Measurements from ENCODE around the gene DDIT4.
A peak's percentile ranks its signal among the peaks of the same experiment; 100 is the strongest.
"Not testable (repeated sequence)": the region's sequence is repeated elsewhere in the genome, so short reads cannot be mapped to it uniquely, and the experiment has no call there.

The DDIT4 gene

DNA sequence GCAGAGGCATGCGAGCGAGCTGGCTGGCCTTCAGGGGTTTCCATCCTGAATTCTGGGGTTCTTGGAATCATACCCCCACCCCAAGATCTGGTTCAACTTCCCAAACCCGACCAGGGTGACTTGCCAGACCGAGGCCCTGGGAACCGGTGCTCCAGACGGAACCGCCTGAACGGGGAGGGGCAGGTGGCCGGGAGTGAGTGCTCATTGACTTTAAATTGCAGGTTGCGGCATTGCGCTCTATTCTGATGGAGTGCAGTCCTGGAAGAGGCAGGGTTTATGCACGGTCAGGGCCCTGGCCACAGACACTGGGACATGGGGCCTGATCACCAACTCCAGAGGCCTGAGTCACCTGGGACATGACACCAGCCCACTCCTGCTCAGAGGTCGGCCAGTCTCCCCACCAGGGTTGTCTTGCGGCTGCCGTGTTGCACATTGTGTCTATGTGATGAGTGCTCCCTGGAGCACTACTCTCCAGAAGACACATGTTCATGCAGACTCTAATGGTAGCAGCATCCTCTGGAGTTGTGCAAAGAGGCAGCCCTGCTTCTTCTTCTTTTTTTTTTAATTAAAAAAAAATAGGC lies 5.8 kb upstream of the DDIT4 start:
- no peak for DNase-seq

DNA sequence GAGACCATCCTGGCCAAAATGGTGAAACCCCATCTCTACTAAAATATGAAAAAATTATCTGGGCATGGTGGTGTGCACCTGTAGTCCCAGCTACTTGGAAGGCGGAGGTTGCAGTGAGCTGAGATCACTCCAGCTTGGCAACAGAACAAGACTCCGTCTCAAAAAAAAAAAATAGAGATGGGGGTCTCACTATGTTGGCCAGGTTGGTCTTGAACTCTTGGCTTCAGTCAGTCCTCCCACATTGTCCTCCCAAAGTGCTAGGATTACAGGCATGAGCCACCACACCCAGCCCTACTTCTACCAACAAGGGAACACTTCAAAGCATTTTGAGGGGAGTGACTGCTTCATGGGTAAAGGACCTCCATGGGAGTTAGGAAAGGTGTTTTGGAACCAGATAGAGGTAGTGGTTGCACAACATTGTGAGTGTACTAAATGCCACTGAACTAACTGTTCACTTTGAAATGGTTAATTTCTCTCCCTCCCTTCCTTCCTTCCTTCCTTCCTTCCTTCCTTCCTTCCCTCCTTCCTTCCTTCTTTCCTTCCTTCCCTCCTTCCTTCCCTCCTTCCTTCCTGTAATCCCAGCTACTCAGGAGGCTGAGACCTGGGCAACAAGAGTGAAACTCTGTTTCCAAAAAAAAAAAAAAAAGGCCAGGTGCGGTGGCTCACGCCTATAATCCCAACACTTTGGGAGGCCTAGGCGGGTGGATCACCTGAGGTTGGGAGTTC lies 5.1 kb upstream of the DDIT4 start:
- DNase-seq = not testable (repeated sequence)

DNA sequence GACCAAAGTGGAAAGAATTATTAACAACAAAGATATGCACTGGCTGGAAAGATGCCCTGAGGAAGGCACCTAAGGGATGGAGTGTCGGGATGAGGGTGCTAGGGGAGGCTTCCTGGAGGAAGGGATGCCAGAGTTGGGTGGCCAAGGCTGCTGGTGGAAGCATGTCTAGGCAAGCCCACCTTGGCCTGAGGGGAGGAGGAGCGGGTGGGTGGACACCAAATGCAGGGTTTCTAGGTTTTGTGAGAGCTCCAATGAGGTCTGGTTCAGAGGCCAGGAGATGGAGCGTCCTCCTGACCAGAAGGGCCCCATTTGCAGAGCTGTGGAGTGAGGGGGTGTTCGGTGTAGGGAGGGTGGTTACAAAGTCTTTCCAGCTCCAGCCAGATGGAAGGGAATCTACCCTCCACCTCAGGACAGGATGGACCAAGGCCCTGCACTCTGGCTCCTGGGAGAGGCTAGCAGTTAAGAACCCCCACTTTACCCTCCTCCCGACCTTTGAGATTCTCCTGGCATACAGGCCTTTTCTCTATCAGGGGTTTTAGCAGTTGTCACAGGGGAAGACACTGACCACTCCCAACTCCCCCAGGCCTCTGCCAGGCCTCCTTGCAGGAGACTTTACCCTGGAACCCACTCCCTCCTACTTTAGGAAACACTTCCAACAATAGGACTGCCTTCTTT lies 3.0 kb upstream of the DDIT4 start:
- DNase-seq = no peak

DNA sequence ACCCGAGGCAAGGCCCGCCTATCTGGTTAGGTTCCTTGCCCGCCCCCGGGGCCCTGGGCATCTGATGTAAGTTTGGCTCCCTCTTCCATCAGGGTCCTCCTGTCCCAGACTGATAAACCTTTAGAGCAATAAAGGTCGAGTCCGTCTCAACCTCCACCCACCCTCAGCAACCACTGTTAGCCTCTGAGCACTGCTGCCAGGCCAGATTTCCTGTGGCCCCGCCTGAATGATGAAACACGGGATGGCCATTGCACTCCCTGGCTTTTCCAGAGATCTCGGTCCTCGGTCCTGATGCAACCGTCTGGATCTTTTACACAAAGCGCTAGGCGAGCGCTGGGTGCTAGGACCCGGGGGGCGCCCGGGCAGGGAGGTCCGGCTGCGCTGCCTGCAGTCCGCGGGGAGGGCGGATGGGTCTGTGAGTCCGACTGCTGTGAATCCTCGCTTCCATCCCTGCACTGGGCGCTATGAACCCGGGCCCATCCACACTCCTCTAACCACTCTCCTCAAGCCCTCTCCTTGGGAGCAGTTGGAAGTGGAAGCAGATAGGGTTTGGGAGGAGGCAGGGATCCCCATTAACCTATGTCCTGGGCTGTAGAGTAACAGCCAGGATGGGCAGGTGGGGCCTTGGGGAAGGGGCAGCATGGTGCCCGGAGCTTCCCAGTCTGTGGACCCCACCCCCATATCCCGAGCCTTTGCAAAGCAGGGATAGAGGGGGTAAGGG lies 875 bp upstream of the DDIT4 start:
- DNase-seq = peak; percentile 67 to 84

DNA sequence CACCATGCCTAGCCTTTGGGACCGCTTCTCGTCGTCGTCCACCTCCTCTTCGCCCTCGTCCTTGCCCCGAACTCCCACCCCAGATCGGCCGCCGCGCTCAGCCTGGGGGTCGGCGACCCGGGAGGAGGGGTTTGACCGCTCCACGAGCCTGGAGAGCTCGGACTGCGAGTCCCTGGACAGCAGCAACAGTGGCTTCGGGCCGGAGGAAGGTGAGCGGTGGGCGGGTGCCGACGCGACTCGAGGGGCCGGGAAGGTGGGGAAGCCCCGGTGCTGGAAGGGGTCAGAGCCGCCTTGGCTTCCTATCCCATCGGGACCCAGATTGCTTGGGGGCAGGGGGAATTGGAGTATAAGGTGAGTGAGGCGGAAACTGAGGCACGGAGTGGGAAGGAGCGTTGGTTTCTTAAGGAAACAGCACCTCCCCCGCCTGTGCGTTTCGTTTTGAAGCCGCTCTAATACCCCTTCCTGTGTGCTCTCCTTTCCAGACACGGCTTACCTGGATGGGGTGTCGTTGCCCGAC lies 547 bp downstream of the DDIT4 start:
- DNase-seq = no peak

DNA sequence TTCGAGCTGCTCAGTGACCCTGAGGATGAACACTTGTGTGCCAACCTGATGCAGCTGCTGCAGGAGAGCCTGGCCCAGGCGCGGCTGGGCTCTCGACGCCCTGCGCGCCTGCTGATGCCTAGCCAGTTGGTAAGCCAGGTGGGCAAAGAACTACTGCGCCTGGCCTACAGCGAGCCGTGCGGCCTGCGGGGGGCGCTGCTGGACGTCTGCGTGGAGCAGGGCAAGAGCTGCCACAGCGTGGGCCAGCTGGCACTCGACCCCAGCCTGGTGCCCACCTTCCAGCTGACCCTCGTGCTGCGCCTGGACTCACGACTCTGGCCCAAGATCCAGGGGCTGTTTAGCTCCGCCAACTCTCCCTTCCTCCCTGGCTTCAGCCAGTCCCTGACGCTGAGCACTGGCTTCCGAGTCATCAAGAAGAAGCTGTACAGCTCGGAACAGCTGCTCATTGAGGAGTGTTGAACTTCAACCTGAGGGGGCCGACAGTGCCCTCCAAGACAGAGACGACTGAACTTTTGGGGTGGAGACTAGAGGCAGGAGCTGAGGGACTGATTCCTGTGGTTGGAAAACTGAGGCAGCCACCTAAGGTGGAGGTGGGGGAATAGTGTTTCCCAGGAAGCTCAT lies 1.1 kb downstream of the DDIT4 start:
- DNase-seq = no peak

DNA sequence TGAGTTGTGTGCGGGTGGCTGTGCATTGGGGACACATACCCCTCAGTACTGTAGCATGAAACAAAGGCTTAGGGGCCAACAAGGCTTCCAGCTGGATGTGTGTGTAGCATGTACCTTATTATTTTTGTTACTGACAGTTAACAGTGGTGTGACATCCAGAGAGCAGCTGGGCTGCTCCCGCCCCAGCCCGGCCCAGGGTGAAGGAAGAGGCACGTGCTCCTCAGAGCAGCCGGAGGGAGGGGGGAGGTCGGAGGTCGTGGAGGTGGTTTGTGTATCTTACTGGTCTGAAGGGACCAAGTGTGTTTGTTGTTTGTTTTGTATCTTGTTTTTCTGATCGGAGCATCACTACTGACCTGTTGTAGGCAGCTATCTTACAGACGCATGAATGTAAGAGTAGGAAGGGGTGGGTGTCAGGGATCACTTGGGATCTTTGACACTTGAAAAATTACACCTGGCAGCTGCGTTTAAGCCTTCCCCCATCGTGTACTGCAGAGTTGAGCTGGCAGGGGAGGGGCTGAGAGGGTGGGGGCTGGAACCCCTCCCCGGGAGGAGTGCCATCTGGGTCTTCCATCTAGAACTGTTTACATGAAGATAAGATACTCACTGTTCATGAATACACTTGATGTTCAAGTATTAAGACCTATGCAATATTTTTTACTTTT lies 1.8 kb downstream of the DDIT4 start:
- no peak for DNase-seq

DNA sequence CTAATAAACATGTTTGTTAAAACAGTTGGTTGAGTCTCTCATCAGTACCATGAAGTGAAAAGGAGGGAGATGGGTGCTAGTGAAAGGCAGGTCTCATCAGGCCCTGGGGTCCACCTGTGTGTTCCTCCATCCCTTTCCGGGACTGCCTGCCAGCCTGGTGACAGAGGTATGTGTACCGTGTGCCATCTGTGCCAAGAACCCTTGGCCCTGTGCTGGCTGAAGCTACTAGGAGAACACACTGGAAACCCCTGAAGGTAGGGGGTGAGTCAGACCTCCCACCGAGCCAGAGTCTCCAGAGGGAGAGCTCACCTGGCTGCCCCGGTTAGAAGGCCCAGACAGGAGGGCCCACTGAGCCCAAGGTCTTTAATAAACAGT lies 2.3 kb downstream of the DDIT4 start:
- DNase-seq = no peak

DNA sequence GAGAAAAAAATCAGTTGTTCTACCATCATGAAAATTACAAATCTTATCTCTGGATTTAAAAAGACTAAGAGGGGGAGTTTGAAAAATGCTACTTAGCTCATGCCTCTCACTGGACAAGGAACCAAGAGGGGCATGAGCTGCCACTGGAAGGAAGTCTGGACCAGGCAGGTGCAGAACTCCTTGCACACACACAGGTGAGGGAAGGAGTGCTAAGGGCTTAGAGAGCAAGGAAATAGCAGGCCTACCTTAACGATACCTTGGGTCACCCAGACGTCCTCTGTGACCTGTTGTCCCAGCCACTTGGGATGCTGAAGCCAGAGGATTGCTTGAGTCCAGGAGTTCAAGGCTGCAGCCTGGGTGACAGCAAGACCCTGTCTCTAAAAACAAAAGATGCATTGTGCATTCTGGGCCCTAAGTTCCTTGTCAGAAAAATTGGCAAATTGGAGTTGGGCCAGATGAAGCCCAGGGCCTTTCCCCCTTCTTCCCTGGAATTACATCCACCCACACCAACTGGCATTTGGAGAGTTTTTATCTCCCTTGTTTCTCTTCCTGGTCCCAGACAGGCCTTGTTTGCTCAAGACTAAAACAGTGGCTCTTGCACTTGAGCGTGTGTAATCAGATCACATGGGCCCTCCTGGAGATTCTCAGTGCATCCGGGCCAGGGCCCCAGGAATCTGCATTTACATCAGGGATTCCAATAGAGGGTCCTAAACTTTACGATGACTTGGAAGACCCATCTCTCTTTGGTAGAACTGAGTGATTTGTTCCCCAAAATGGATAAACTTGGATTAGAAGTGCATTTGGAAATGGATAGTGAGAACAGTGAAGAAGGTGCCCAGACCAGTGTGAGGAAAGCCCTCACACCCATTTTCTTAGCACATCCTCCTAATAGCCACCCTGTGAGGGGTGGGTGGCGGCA lies 3.0 kb downstream of the DDIT4 start:
- no peak for DNase-seq

DNA sequence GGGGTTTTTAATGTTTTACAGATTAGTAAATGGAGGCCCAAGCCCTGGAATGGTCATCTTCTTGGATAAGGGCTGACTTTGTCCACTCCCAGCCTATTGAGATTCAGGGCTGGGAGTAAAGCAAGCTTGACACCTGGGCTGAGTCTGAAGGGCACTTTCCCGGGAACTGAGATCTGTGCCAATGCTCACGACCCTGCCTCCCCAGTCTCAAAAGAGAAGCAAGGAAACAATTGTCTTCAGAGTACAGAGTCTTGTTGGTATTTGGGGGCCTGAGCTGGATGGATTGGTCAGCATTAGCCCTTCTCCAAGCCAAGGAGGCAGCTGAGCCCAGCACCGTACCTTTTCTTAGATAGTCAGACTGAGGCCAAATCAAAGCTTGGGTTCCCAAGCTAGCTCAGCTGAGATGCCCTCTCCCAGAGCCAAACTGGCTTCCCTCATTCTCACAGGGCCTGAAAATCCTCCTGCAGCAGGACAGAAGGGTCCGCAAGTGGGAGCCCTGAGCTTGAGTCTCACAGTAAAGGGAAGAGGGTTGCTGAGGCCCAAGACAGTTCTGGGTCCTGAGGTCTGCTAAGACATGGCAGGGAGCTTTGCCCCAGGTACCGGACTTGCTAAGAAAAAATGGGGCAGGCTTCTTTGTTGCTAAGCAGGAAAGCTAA lies 3.7 kb downstream of the DDIT4 start:
- DNase-seq = no peak

DNA sequence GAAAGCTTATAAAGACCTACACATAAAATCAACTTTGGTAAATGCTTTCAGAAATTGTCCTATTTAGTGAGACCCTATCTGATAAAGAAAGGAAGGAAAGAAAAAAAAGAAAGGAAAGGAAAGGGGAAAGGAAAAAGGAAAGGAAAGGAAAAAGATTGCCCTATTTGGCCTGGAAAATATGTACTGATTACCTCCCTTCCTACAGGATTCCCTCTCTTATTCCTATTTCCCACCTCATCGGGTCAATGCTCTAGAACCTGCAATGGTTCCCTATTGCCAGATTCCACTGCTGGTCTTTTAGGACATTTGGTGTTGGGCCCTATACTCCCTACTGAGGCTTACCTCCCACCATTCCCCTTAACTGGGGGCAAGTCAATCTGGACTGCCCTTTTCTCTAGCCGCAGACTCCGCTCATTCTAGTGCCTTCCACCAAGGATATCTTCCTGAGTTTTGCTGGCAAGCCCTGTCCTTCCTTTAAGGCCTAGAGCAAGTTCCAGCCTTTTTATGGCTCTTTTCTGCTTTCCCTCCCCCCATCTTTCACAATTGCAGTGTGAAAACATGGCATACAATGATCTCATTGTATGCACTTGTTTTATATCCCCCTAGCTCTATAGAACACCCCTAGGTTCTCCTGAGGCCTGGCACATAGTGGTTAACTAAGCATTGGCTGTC lies 4.4 kb downstream of the DDIT4 start:
- DNase-seq = no peak

DNA sequence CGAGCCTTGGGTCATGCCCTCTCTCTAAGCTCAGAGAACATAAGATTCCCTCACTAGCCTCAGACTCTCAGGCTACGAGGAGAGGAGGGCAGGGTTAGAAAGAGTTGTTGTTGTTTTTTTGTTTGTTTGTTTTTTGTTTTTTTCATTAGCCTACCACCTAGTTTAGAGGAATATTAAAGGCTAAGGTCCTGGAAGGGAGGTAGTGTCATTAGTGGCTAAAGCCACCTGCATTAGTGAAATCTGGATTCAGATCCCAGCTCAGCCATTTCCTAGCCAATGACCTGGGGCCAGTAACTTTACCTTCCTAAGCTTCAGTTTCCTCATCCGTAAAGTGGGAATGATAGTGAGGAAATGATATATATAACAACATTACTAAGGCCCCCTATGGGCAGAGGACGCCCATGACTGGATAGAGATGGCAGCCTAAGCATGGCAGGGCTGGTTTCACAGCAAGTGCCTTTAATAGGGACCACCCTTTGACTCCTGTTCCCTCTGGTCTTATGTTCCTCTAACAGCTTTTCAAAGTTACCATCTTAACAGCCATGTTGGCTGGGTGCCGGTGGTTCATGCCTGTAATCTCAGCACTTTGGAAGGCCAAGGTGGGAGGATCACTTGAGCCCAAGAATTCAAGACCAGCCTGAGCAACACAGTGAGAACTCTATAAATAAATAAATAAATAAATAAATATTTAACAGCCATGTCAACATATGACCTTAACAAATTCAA lies 5.1 kb downstream of the DDIT4 start:
- DNase-seq = no peak

DNA sequence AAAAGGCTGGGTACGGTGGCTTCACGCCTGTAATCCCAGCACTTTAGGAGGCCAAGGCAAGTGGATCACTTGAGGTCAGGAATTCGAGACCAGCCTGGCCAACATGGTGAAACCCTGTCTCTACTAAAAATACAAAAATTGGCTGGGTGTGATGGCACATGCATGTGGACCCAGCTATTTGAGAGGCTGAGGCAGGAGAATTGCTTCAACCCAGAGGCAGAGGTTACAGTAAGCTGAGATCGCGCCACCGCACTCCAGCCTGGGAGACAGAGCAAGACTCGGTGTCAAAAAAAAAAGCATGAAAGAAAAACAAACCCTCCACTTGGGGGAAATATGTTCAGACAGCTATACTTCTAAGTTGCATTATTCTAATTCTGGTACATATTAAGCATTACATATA lies 5.9 kb downstream of the DDIT4 start:
- not testable (repeated sequence) for DNase-seq

DNA sequence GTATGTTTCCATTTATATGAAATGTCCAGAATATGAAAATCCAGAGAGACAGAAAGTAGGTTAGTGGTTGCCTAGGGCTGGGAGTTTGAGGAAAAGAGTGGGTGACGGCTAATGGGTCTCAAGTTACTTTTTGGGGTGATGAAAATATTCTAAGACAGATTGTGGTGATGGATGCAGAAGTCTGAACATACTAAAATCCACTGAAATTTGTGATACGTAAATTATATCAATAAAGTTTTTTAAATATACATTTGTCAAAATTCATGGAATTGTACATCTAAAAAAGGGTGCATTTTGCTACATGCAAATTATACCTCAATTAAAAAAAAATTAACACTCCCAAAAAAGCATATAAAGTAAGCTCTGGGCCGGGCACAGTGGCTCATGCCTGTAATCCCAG lies 9.4 kb downstream of the DDIT4 start:
- DNase-seq = no peak

DNA sequence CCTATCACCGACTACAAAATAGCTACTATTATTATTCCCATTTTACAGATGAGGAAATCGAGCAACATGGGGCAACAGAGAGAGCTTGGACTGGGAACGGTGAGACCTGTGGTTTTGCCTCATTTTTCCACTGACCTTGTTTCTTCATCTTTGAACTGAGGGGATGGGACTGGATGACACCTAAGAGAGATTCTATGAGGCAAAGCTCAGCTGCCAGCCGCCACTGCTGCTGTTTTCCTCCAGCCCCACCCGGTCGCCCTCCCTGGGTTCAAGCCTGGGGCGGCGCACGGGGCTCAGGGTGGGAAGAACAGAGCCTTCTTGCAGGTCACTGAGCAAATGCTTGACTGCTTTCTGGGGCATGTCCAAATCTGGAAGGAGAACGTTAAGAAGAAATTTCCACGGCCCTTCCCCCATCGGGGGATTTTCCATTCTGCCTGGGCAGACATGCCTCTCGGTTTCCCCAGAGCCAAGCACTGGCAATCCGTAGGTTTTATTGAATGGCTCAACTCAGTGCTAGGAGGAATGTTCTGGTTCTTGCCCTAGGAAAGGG lies 12.3 kb downstream of the DDIT4 start:
- DNase-seq = no peak

DNA sequence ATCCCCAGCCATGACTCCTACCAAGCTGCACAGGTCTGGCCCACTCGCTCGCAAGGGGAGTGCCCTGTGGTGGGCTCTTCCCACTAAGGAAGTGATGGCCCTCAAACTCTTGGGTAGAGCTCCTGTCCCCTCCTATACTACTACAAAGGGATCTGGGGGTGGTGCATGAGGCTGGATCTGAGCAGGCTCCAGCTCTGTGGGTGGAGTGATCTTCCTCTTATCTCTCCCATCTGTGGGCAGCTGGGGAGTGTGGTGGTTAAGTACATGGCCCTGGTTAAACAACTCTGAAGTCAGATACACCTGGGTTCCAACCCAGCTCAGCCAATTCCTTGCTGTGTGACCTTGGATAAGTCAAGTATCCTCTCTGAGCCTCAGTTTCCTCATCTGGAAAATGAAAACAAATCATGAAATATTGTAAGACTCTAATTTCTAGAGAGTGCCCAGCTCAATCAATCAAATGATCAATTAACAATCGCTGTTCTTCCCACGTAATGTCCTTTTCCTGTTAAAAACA lies 17.4 kb downstream of the DDIT4 start:
- DNase-seq = no peak

DNA sequence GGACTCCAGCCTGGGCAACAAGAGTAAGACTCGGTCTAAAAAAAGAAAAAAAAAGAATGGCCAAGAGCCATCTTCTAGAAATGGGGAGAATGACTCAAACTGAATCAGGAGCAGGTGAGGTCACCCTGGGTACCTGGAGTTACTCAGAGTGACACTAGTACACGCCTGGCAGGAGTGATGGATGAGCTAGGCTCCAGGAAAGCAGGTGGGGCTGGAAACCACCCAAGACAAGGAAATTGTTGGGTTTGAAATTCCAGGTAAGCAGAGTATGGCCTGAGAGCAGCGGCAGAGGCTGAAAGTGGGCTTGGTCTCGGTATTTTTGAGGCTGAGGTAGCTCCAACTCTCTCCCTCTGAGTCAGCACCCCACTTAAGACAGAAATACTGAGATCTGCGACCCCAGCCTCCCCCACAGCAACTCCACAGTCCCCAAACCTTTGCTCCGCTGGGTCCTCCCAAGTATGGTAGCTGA lies 18.5 kb downstream of the DDIT4 start:
- no peak for DNase-seq

DNA sequence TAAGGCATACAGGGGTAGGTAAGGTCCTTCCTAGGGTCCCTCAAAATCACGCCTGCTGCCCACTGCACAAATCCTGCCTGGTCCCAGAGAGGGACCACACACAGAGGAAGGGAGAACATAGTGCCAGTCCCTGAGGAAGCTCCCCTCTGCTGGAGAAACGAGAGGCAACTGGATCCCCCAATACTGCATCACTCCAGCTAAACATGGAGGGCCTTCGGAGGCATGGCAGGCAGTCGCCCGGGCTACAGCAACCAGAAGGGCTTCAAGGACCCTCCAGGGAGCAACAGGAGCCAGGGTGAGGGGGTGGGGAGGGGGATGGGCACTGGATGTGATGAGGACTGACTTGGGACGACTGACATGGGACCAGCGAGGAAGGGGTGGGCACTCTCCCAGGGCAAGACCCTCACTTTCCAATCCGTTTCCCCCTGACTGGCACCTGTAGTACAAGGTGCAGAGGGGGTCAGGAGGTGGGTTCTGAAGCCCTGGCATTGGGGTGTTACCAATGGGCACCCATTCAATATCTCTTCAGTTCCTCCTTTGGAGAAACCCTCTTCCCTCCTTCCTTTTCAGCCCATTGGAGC lies 21.7 kb downstream of the DDIT4 start:
- no peak for DNase-seq
